ENCODE data around the gene FBXO2. TPM values are rescaled to one million over a fixed set of nuclear protein-coding genes. Genes with fewer than 3 reads are reported as not detected.
A peak's percentile ranks its signal among the peaks of the same experiment; 100 is the strongest.

FBXO2 gene
- total and polyA plus RNA-seq, 8 donors, result 25.3 to 75.6 (median 43.7) TPM

DNA sequence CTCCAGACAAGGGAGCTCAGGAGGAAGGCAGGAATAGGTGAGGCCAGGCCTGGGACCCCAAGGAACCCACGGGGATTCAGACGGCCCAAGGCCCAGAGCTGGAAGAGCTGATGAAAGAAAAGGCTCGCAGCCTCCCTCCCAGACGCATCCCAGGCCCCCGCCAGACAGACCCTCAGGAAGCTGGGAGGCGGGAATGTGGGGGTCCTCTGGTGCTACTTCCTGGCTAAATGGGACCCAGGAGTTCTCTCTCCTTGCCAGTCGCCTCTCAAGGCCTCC lies 430 bp downstream of the FBXO2 start:
- no peak for TF ChIP-seq CTCF (IDR thresholded peaks at IDR 0.05)
- FAIRE-seq (no peak), DNase-seq (no peak), ATAC-seq (no peak)
- H3K9me3 ChIP-seq, result no peaks in the 10 kb centered on the region
- no peaks in the 10 kb centered on the region for H3K36me3 ChIP-seq
- peak overlapping the region; percentile 51 to 91 (median 80) for H3K27ac ChIP-seq
- H3K4me3 ChIP-seq, result peak overlapping the region; percentile 30 to 71 (median 55)
- H3K4me1 ChIP-seq, result peaks cover 5 to 25% (median 17%) of the 10 kb centered on the region in 3 donors
- no peaks in the 10 kb centered on the region for H3K27me3 ChIP-seq
- intact Hi-C loops (cut with DNase I), result loop anchor here in 2 of 3 donors (5.0 to 10.0 kb wide), 2 partner anchors 64 to 71 kb away; no protein-coding TSS in a partner anchor
- 42 to 53% methylated on average over 4 to 7 of the region's 7 CpGs for WGBS, 2 donors

DNA sequence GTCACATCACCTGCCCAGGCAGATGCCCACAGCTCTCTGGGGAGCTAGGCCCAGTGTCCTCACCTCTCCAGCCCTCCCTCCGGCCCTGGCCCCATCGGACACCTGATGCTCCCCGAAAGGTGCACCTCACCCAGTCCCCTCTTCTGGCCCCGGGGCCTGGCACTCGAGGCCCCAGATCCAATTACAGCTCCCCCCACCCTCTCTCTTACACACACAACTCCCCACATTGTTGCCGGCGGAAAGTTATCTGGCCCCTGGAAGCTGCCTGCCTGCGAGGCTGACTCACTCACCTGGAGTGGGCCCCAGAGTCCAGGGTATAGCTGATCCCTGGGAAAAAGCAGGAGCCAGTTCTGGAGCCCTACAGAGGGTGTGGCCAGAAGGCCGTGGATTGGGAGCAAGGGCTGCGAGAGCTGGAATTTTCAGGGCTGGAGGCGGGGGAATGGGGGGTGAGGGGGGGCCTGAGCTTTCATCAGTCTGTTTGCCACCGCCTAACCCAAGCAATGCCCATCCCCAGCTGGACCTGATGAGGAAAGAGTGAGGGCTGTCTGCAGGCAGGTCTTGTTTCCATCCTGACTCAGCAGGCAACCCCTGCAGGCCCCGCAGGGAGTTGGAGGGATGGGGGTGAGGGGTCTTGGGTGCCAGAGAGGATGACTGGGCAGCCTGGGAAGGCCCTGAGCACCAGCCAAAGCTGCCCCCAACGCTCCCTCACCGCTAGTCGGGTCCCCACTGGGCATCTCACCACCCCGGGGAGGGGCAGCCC lies 948 bp downstream of the FBXO2 start:
- no peak for TF ChIP-seq CTCF (IDR thresholded peaks at IDR 0.05)
- H3K4me3 ChIP-seq, result peak overlapping the region; percentile 30 to 71 (median 55)
- FAIRE-seq (no peak), ATAC-seq (peak; percentile 42 to 60 (median 56)), DNase-seq (peak; percentile 76 to 86 (median 83))
- no peaks in the 10 kb centered on the region for H3K9me3 ChIP-seq
- intact Hi-C loops (cut with DNase I), result loop anchor here in 2 of 3 donors (5.0 to 10.0 kb wide), 2 partner anchors 64 to 72 kb away; no protein-coding TSS in a partner anchor
- WGBS, 2 donors, result 30 to 35% methylated on average over 17 of the region's 17 CpGs
- H3K27ac ChIP-seq, result peak overlapping the region; percentile 33 to 91 (median 68)
- H3K4me1 ChIP-seq, result peaks cover 5 to 30% (median 19%) of the 10 kb centered on the region in 3 donors
- H3K27me3 ChIP-seq, result no peaks in the 10 kb centered on the region
- no peaks in the 10 kb centered on the region for H3K36me3 ChIP-seq

DNA sequence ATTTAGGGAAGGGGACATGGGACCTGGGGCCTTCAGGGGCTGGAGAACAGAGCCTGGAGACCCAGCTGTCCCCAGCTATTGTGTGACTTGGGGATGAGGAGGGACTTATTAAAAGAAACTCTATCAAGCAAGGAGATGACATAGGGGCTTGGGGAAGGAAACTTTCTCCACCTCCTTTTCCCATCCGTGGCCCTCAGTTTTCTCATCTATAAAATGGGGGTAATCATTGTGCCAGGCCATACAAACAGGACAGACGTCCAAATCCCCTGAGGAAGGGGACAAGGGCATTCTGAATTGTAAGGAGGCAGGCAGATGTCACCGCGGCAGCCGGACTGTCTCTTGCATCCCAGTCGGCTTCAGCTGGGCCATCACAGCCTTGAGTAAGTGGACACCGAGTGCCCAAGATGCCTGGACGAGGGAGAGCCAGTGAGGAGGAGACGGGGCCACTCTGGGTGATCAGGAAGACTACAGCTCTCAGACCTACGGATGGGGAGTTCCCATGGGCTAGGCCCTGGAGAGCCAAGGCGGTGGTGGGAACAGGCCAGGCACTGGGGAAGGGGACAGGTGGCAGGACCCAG lies 1.9 kb downstream of the FBXO2 start:
- no peak for TF ChIP-seq CTCF (IDR thresholded peaks at IDR 0.05)
- no peak for FAIRE-seq
- peak overlapping the region; percentile 33 to 91 (median 68) for H3K27ac ChIP-seq
- intact Hi-C loops (cut with DNase I), result loop anchor here in 2 of 3 donors (5.0 to 10.0 kb wide), 2 partner anchors 65 to 73 kb away; no protein-coding TSS in a partner anchor
- H3K4me3 ChIP-seq, result peak overlapping the region in 2 of 4 donors; percentile 67 to 71
- 74 to 82% methylated on average over 11 of the region's 11 CpGs for WGBS, 2 donors
- no peaks in the 10 kb centered on the region for H3K36me3 ChIP-seq
- H3K27me3 ChIP-seq, result no peaks in the 10 kb centered on the region
- no peak for ATAC-seq
- no peaks in the 10 kb centered on the region for H3K9me3 ChIP-seq
- no peak for DNase-seq
- peaks cover 5 to 35% (median 24%) of the 10 kb centered on the region in 3 donors for H3K4me1 ChIP-seq

- H3K4me3 ChIP-seq, result peak overlapping the region in 3 of 4 donors; percentile 23 to 37 (median 37)
- intact Hi-C loops (cut with DNase I), result loop anchor here in 2 of 3 donors (5.0 to 10.0 kb wide), 2 partner anchors 66 to 74 kb away; no protein-coding TSS in a partner anchor
Measured at GRCh38 chr1:11651017-11651416, 3.2 kb downstream of the FBXO2 start.

More at GRCh38 chr1:11651017-11651416, 3.2 kb downstream of the FBXO2 start:
- ATAC-seq (no peak), DNase-seq (no peak), FAIRE-seq (no peak)
- Histone ChIP-seq H3K4me1 (peaks cover 5 to 35% (median 24%) of the 10 kb centered on the region in 3 donors), H3K9me3 (no peaks in the 10 kb centered on the region), H3K27ac (peak overlapping the region; percentile 73 to 91 (median 78)), H3K27me3 (no peaks in the 10 kb centered on the region), H3K36me3 (no peaks in the 10 kb centered on the region)
- WGBS, 2 donors, result 43 to 64% methylated on average over 4 of the region's 4 CpGs
- no peak for TF ChIP-seq CTCF (IDR thresholded peaks at IDR 0.05)

All from pancreas (tissue), 10 donors.